ENCODE data around the gene PIGT.

PIGT gene

DNA sequence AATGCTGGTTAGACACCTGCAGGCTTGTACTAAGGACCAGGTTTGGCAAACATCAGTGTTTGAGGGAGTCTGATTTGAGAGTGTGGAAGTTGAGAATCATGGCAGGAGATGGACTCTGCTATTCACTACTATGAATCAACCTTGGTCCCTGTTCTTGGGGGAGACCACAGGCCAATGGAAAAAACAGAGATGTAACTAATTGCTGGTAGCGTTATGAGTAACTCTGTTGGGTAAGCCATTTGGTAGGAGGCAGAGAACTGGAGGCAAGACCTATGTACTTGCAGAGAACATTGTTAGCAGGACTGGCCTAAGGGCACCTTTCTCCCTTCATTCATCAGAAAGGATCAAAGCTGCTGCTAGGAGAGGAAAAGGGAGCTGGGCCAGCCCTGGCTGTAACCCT is 45.3 kb downstream of the PIGT start:
- H3K27me3 ChIP-seq (ENCODE audit: control insufficient read depth in 1 of 2, insufficient read depth in 2 of 2, low read length in 2 of 2): no peaks in the 10 kb centered on the region
- H3K9ac ChIP-seq (ENCODE audit: low read depth in 1 of 2, low read length in 2 of 2): no peak overlapping the region
- H3K9me3 ChIP-seq (ENCODE audit: control insufficient read depth in 1 of 2, low read length in 2 of 2): no peaks in the 10 kb centered on the region
- H3K36me3 ChIP-seq (ENCODE audit: control insufficient read depth in 1 of 2, insufficient read depth in 2 of 2, low read length in 2 of 2): no peaks in the 10 kb centered on the region
- peaks cover 0 to 7% of the 10 kb centered on the region in 2 donors for H3K4me1 ChIP-seq (ENCODE audit: control insufficient read depth in 1 of 2, insufficient read depth in 2 of 2, low read length in 2 of 2)
- H3K27ac ChIP-seq (ENCODE audit: low read depth, low read length): no peak overlapping the region
- H3K4me3 ChIP-seq (ENCODE audit: low read depth in 1 of 2, low read length in 2 of 2): no peak overlapping the region

DNA sequence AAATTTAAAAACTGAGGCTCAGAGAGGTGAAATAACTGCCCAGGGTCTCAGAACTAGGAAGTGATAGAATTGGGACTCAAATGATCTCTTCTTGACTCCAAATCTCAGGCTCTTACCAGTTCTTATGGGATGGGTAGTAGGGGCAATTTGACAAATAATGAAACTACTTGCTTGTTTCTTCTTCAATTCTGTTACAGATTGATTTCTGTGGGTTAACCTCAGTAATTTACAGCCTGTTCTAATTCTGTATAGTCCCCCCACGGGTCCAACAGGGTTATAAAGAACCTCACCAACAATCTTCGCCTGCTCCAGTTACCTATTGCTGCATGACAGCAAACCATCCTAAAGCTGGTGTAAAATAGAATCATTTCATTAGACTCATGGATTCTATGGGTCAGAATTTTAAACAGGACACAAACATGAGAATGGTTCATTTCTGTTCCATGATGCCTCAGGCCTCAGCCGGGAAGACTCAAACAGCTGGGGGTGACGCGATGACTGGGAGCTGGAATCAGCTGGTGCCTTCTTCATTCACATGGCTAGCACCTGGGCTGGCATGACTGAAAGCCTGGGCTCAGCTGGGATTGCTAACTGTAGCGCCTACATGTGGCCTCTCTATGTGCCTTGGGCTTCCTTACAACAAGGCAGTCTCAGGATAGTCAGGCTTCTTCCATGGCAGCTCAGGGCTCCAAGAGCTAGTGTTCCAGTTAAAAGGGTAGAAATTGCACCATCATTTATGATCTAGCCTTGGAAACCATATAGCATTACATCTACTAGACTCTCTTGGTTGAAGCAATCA is 47.0 kb downstream of the PIGT start:
- H3K4me1 ChIP-seq (ENCODE audit: control insufficient read depth in 1 of 2, insufficient read depth in 2 of 2, low read length in 2 of 2): peaks cover 0 to 12% of the 10 kb centered on the region in 2 donors
- H3K27me3 ChIP-seq (ENCODE audit: control insufficient read depth in 1 of 2, insufficient read depth in 2 of 2, low read length in 2 of 2): no peaks in the 10 kb centered on the region
- H3K4me3 ChIP-seq (ENCODE audit: low read depth in 1 of 2, low read length in 2 of 2): no peak overlapping the region
- H3K36me3 ChIP-seq (ENCODE audit: control insufficient read depth in 1 of 2, insufficient read depth in 2 of 2, low read length in 2 of 2): no peaks in the 10 kb centered on the region
- H3K27ac ChIP-seq (ENCODE audit: low read depth, low read length): no peak overlapping the region
- H3K9ac ChIP-seq (ENCODE audit: low read depth in 1 of 2, low read length in 2 of 2): no peak overlapping the region
- no peaks in the 10 kb centered on the region for H3K9me3 ChIP-seq (ENCODE audit: control insufficient read depth in 1 of 2, low read length in 2 of 2)

DNA sequence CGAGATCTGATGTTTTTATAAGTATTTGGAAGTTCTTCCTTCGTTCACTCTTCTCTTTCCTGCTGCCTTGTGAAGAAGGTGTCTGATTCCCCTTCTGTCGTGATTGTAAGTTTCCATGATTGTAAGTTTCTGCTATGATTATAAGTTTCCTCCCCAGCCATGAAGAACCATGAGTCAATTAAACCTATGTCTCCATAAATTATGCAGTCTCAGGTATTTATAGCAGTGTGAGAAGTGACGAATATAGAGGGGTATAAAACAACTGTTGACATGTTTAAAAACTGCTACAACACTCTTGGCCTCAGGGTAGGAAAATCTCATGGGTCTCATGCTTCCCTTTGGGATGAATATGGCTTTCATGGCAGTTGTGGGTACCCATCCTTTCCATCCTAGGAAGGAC is 47.8 kb downstream of the PIGT start:
- Histone ChIP-seq H3K27me3 (ENCODE audit: control insufficient read depth in 1 of 2, insufficient read depth in 2 of 2, low read length in 2 of 2) (peaks cover 0 to under 1% of the 10 kb centered on the region in 2 donors), H3K9ac (ENCODE audit: low read depth in 1 of 2, low read length in 2 of 2) (no peak overlapping the region), H3K4me1 (ENCODE audit: control insufficient read depth in 1 of 2, insufficient read depth in 2 of 2, low read length in 2 of 2) (peaks cover 0 to 16% of the 10 kb centered on the region in 2 donors), H3K9me3 (ENCODE audit: control insufficient read depth in 1 of 2, low read length in 2 of 2) (no peaks in the 10 kb centered on the region), H3K4me3 (ENCODE audit: low read depth in 1 of 2, low read length in 2 of 2) (no peak overlapping the region), H3K27ac (ENCODE audit: low read depth, low read length) (no peak overlapping the region), H3K36me3 (ENCODE audit: control insufficient read depth in 1 of 2, insufficient read depth in 2 of 2, low read length in 2 of 2) (no peaks in the 10 kb centered on the region)

DNA sequence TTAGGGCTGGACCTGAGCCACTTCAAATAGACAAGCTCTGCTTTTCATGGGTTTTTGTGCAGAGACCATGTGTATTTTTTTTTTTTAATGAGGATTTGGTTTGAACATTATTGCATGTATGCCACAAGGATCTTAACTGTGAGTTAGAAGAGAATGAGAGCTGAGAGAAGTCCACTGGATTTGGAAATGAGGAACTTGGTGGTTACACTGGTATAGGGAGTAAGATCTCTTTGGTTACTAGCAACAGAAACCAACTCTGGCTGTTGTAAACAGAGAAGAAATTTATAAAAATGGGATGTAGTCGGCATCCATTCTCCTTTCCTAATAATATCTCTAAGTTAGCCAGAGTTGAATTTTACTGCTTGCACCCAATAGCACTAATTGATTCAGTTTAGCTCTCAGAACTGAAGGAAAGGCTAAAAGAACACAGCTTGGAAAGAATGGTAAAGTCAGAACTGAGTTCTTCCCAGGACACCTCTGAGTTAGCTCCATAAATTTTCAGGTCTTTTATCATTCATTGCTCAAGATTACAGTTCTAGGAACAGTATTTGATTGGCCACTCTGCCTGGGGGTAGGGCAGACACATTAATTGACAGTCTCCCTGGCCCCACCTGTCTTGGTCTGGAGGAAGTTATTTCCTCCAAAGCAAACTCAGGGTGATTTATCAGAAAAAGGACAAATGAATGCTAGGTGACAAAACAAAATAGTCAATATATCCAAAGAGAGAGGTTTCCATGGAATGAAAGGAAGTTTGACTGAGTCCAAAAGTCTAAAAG is 49.7 kb downstream of the PIGT start:
- no peaks in the 10 kb centered on the region for H3K36me3 ChIP-seq (ENCODE audit: control insufficient read depth in 1 of 2, insufficient read depth in 2 of 2, low read length in 2 of 2)
- peaks cover 13 to 22% of the 10 kb centered on the region in 2 donors for H3K4me1 ChIP-seq (ENCODE audit: control insufficient read depth in 1 of 2, insufficient read depth in 2 of 2, low read length in 2 of 2)
- H3K9me3 ChIP-seq (ENCODE audit: control insufficient read depth in 1 of 2, low read length in 2 of 2): no peaks in the 10 kb centered on the region
- peaks cover 3 to 15% of the 10 kb centered on the region in 2 donors for H3K27me3 ChIP-seq (ENCODE audit: control insufficient read depth in 1 of 2, insufficient read depth in 2 of 2, low read length in 2 of 2)
- H3K27ac ChIP-seq (ENCODE audit: low read depth, low read length): no peak overlapping the region
- no peak overlapping the region for H3K4me3 ChIP-seq (ENCODE audit: low read depth in 1 of 2, low read length in 2 of 2)
- H3K9ac ChIP-seq (ENCODE audit: low read depth in 1 of 2, low read length in 2 of 2): no peak overlapping the region

DNA sequence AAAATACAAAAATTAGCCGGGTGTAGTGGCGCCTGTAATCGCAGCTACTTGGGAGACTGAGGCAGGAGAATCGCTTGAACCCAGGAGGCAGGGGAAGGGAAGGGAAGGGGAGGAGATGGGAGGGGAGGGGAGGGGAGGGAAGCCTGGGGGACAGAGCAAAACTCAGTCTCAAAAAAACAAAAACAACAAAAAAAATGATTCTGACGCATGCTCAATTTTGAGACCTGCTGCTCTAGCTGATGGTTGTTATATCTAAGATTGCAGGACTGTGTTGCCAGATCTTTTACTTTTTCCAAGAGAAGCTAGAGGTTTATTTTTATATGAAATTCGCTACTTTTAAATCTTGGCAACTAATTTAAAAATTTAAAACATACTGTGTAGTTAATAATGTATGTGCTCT is 51.2 kb downstream of the PIGT start:
- Histone ChIP-seq H3K4me1 (ENCODE audit: control insufficient read depth in 1 of 2, insufficient read depth in 2 of 2, low read length in 2 of 2) (peaks cover 13 to 22% of the 10 kb centered on the region in 2 donors), H3K36me3 (ENCODE audit: control insufficient read depth in 1 of 2, insufficient read depth in 2 of 2, low read length in 2 of 2) (no peaks in the 10 kb centered on the region), H3K4me3 (ENCODE audit: low read depth in 1 of 2, low read length in 2 of 2) (no peak overlapping the region), H3K27me3 (ENCODE audit: control insufficient read depth in 1 of 2, insufficient read depth in 2 of 2, low read length in 2 of 2) (peaks cover 10 to 18% of the 10 kb centered on the region in 2 donors), H3K9me3 (ENCODE audit: control insufficient read depth in 1 of 2, low read length in 2 of 2) (no peaks in the 10 kb centered on the region), H3K27ac (ENCODE audit: low read depth, low read length) (no peak overlapping the region), H3K9ac (ENCODE audit: low read depth in 1 of 2, low read length in 2 of 2) (no peak overlapping the region)

DNA sequence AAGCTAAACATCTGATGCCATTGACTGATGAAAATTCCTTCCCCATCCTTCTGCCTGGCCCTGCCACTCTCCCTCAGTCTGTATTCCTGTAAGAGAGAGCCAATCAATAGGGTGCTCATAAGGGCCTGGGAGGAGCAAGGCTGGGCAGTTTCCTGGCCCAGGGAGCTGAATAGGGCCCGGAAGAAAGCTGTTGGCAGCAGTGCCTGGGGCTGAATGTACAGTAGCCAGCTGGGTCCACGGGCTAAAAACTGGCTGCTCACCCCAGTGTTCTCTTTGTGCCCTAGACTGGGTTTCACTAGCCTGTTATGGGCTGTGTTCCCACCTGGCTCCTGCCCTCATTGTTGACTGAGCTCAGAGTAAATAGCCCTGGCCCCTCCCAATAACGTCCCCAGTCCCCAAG is 51.9 kb downstream of the PIGT start:
- H3K27me3 ChIP-seq (ENCODE audit: control insufficient read depth in 1 of 2, insufficient read depth in 2 of 2, low read length in 2 of 2): peaks cover 10 to 18% of the 10 kb centered on the region in 2 donors

DNA sequence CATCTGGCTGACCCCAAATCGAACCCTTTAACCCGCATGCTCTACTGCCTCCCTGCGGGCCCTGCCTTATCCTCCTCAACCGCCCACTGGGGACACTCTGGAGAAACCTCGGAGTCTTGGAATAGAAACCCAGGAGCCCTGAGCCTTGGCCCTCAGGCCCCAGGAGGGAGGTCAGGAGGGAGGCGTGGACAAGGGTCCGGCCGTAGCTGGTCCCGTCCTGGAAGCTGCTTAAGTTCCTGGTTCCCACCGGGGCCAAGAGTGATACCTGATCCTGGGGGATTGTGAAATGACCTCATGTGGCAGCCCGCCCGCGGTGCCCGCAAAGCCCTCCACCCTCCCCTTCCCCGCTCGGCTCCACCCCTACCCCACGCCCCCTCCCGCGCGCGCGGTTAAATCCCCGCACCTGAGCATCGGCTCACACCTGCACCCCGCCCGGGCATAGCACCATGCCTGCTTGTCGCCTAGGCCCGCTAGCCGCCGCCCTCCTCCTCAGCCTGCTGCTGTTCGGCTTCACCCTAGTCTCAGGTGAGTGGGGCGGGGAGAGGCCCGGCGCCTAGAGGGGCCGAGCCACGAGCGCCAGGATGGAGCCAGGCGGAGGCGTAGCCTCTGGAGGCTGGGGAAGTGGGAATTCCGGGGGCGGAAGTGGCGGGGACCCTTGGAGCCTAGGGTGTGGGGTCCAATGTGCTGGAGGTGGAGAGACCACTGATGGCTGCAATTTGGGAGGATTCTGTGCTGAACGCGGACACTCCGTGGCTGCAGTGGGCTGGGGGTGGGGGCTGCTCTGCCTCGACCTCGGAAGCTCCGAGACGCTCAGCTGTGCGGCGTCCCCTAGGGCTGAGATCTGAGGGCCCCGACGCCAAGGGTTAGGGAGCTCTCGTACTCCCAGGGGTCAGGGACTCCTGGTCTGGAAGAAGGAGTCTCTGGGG is 53.7 kb downstream of the PIGT start, which contains the start of gene WFDC2:
WFDC2 (plus strand) TSS at position 418 of the 926 bp plus-strand sequence; CDS start at position 447, 29 bp downstream.
- H3K27me3 ChIP-seq (ENCODE audit: control insufficient read depth in 1 of 2, insufficient read depth in 2 of 2, low read length in 2 of 2): peaks cover 10 to 18% of the 10 kb centered on the region in 2 donors
- H3K27ac ChIP-seq (ENCODE audit: low read depth, low read length): no peak within 1 kb of the TSS
- H3K9ac ChIP-seq (ENCODE audit: low read depth in 1 of 2, low read length in 2 of 2): peak within 1 kb of the TSS; percentile 25 to 57

More for the DNA sequence above, 51.9 kb downstream of the PIGT start:
- H3K36me3 ChIP-seq (ENCODE audit: control insufficient read depth in 1 of 2, insufficient read depth in 2 of 2, low read length in 2 of 2): no peaks in the 10 kb centered on the region
- no peak overlapping the region for H3K9ac ChIP-seq (ENCODE audit: low read depth in 1 of 2, low read length in 2 of 2)
- H3K9me3 ChIP-seq (ENCODE audit: control insufficient read depth in 1 of 2, low read length in 2 of 2): no peaks in the 10 kb centered on the region
- no peak overlapping the region for H3K27ac ChIP-seq (ENCODE audit: low read depth, low read length)
- H3K4me3 ChIP-seq (ENCODE audit: low read depth in 1 of 2, low read length in 2 of 2): no peak overlapping the region
- peaks cover 13 to 22% of the 10 kb centered on the region in 2 donors for H3K4me1 ChIP-seq (ENCODE audit: control insufficient read depth in 1 of 2, insufficient read depth in 2 of 2, low read length in 2 of 2)

DNA sequence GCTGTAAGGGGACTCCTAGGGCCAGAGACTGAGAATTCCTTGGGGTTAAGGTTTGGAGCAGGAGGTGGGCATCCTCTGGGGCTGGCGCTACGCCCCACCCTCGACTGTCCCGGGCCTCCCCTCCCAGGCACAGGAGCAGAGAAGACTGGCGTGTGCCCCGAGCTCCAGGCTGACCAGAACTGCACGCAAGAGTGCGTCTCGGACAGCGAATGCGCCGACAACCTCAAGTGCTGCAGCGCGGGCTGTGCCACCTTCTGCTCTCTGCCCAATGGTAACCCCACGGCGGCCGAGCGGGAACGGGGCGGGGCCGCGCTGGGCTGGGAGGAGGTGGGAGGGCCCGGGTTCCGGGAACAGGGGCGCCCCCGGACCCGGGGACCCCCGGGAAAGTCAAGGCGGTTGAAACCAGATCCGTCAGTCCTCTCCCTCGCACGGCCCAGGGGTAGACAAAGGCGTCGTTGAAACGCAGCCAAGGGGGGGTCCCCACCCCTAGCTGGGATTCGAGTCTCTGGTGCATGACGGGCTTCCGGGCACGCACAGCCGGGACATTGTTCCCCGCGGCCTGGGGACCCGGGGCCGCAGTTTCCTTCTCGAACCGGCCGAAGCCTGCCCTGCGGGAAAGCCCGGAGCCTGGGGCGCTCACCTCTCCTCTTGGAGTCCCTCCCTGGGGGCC is 54.5 kb downstream of the PIGT start:
- Histone ChIP-seq H3K9me3 (ENCODE audit: control insufficient read depth in 1 of 2, low read length in 2 of 2) (no peaks in the 10 kb centered on the region), H3K4me1 (ENCODE audit: control insufficient read depth in 1 of 2, insufficient read depth in 2 of 2, low read length in 2 of 2) (peaks cover 13 to 22% of the 10 kb centered on the region in 2 donors), H3K27me3 (ENCODE audit: control insufficient read depth in 1 of 2, insufficient read depth in 2 of 2, low read length in 2 of 2) (peaks cover 10 to 18% of the 10 kb centered on the region in 2 donors), H3K4me3 (ENCODE audit: low read depth in 1 of 2, low read length in 2 of 2) (peak overlapping the region; percentile 56 to 73), H3K9ac (ENCODE audit: low read depth in 1 of 2, low read length in 2 of 2) (peak overlapping the region in 1 of 2 donors; percentile 57), H3K27ac (ENCODE audit: low read depth, low read length) (no peak overlapping the region), H3K36me3 (ENCODE audit: control insufficient read depth in 1 of 2, insufficient read depth in 2 of 2, low read length in 2 of 2) (no peaks in the 10 kb centered on the region)

More for the DNA sequence above, 53.7 kb downstream of the PIGT start, which contains the start of gene WFDC2:
- Histone ChIP-seq H3K9me3 (ENCODE audit: control insufficient read depth in 1 of 2, low read length in 2 of 2) (no peaks in the 10 kb centered on the region), H3K4me1 (ENCODE audit: control insufficient read depth in 1 of 2, insufficient read depth in 2 of 2, low read length in 2 of 2) (peaks cover 13 to 22% of the 10 kb centered on the region in 2 donors), H3K36me3 (ENCODE audit: control insufficient read depth in 1 of 2, insufficient read depth in 2 of 2, low read length in 2 of 2) (no peaks in the 10 kb centered on the region), H3K4me3 (ENCODE audit: low read depth in 1 of 2, low read length in 2 of 2) (peak within 1 kb of the TSS; percentile 56 to 73)

DNA sequence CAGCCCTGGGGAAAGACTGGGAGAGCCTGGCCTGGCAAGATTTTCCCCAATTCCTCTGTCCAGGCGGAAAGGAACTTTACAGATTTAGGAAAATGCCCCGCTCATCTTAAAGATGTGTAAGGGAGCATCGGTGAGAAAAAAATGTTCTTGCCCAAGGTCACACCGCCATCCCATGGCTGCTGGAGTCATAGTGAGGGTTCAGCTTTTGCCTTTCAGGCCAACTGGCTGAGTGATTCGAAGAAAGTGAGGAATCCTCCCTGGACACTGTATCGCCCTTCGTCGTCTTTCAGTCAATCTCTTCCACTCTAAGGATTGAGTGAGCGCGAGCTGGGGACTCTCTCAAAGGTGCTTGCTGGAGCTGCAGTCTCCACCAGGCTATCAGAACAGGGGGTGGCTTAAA is 55.0 kb downstream of the PIGT start:
- Histone ChIP-seq H3K27ac (ENCODE audit: low read depth, low read length) (no peak overlapping the region), H3K9ac (ENCODE audit: low read depth in 1 of 2, low read length in 2 of 2) (peak overlapping the region in 1 of 2 donors; percentile 38), H3K4me1 (ENCODE audit: control insufficient read depth in 1 of 2, insufficient read depth in 2 of 2, low read length in 2 of 2) (peaks cover 13 to 18% of the 10 kb centered on the region in 2 donors), H3K27me3 (ENCODE audit: control insufficient read depth in 1 of 2, insufficient read depth in 2 of 2, low read length in 2 of 2) (peaks cover 10 to 18% of the 10 kb centered on the region in 2 donors), H3K9me3 (ENCODE audit: control insufficient read depth in 1 of 2, low read length in 2 of 2) (no peaks in the 10 kb centered on the region), H3K36me3 (ENCODE audit: control insufficient read depth in 1 of 2, insufficient read depth in 2 of 2, low read length in 2 of 2) (no peaks in the 10 kb centered on the region), H3K4me3 (ENCODE audit: low read depth in 1 of 2, low read length in 2 of 2) (peak overlapping the region; percentile 56 to 73)

Measured in duodenal mucosa (tissue), 2 donors.